Transverse colon (tissue), 4 donors: Measurements from ENCODE around the gene ETV6.

Experiments
- CTCF ChIP-seq, 5 experiments: fragments of 200-600 bp in 3 of 5; fragments of 450-650 bp in 2 of 5; sonication (generic) in 3 of 5; IDR thresholded peaks; 1 replicate in 2 of 5; 2 replicates in 3 of 5; pipeline ENCODE4 v1.5.1; 2016 to 2017; ENCODE audit warnings: antibody characterized with exemption in 5 of 5, inconsistent platforms in 3 of 5, mild to moderate bottlenecking in 2 of 5, moderate library complexity in 1 of 5
- POLR2A ChIP-seq: fragments of 450-650 bp; IDR thresholded peaks from one replicate; pipeline ENCODE4 v1.6.1; 2016; ENCODE audit warnings: antibody characterized with exemption, mild to moderate bottlenecking, moderate library complexity
- POLR2AphosphoS5 ChIP-seq, 3 donors: sonication (generic); formaldehyde crosslinking; IDR thresholded peaks; one replicate each; pipeline ENCODE4 v1.6.1; 2016; ENCODE audit warnings: antibody characterized with exemption in 3 of 3

GRCh38 chr12:11758087-11758486 lies 108.6 kb downstream of the ETV6 start:
- TF ChIP-seq CTCF (IDR thresholded peaks at IDR 0.05) (no peak), POLR2A (no peak), POLR2AphosphoS5 (IDR thresholded peaks at IDR 0.05) (no peak)
